ENCODE results near the gene GABPB1. TPM values are rescaled to one million over a fixed set of nuclear protein-coding genes. Genes with fewer than 3 reads are reported as not detected.

GABPB1 gene
- total RNA-seq, 1 donor from 2014 or later = 15.9 TPM

- H3K4me1 Mint-ChIP-seq (ENCODE audit: unreplicated experiment) = no peaks in the 10 kb centered on the region
- no peak overlapping the region for H3K4me3 Mint-ChIP-seq (ENCODE audit: unreplicated experiment)
- no peaks in the 10 kb centered on the region for H3K9me3 Mint-ChIP-seq (ENCODE audit: unreplicated experiment)
- H3K27me3 Mint-ChIP-seq (ENCODE audit: unreplicated experiment) = peaks cover 33% of the 10 kb centered on the region
- H3K27ac Mint-ChIP-seq (ENCODE audit: unreplicated experiment) = no peak overlapping the region
- H3K36me3 Mint-ChIP-seq (ENCODE audit: unreplicated experiment) = no peaks in the 10 kb centered on the region
- no peak for TF ChIP-seq CTCF (IDR thresholded peaks at IDR 0.05)
- DNase-seq (ENCODE audit: extremely low spot score, unreplicated experiment) = peak; percentile 25
Observed at GRCh38 chr15:50260969-50261496, 94.0 kb downstream of the GABPB1 start.

DNA sequence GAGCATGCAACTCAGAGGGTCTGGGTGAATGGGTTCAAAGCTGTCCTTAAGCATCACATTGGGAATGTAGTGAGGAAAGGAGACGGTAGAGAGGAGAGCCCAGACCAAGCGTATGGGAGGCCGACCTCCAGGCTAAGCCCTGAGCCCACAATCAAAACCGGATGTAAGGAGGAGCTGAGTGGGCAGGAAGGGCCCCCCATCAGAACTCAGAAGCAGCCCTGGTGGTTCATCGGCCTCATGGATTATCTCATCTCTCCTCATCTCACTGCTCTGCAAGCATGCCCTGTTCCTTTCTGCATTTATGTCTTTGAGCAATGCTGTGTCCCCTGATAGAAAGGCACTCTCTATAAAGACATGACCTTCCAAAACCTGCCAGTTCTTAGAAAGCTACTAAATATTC is 95.7 kb downstream of the GABPB1 start:
- no peaks in the 10 kb centered on the region for H3K9me3 Mint-ChIP-seq (ENCODE audit: unreplicated experiment)
- peak; percentile 27 for DNase-seq (ENCODE audit: extremely low spot score, unreplicated experiment)
- no peak overlapping the region for H3K27ac Mint-ChIP-seq (ENCODE audit: unreplicated experiment)
- H3K36me3 Mint-ChIP-seq (ENCODE audit: unreplicated experiment) = no peaks in the 10 kb centered on the region
- H3K4me1 Mint-ChIP-seq (ENCODE audit: unreplicated experiment) = no peaks in the 10 kb centered on the region
- no peak overlapping the region for H3K4me3 Mint-ChIP-seq (ENCODE audit: unreplicated experiment)
- peaks cover 22% of the 10 kb centered on the region for H3K27me3 Mint-ChIP-seq (ENCODE audit: unreplicated experiment)
- TF ChIP-seq CTCF (IDR thresholded peaks at IDR 0.05) = no peak

DNA sequence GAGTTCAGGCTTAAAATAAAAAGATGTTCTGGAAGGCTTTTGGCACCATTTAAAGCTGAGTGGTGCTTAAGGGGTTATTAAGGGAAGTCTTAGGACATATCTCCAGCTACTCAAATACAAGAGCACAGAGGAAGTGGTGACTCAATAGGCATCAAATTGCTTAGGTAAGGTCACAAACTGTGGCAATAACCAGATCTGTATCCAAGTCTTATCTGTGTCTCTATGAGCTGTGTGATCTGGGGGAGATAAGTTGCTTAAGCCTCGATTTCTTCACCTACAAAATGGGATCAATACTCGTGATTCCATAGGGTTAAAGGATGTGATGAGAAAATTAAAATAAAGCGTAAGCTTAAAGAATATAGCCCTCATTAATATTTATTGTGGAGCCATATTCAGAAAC is 97.1 kb downstream of the GABPB1 start:
- Mint-ChIP-seq H3K4me1 (ENCODE audit: unreplicated experiment) (no peaks in the 10 kb centered on the region), H3K36me3 (ENCODE audit: unreplicated experiment) (no peaks in the 10 kb centered on the region), H3K9me3 (ENCODE audit: unreplicated experiment) (no peaks in the 10 kb centered on the region), H3K27me3 (ENCODE audit: unreplicated experiment) (peaks cover 18% of the 10 kb centered on the region), H3K4me3 (ENCODE audit: unreplicated experiment) (no peak overlapping the region), H3K27ac (ENCODE audit: unreplicated experiment) (no peak overlapping the region)
- DNase-seq (ENCODE audit: extremely low spot score, unreplicated experiment) = no peak
- TF ChIP-seq CTCF (IDR thresholded peaks at IDR 0.05) = no peak

- Mint-ChIP-seq H3K9me3 (ENCODE audit: unreplicated experiment) (no peaks in the 10 kb centered on the region), H3K4me1 (ENCODE audit: unreplicated experiment) (no peaks in the 10 kb centered on the region), H3K4me3 (ENCODE audit: unreplicated experiment) (no peak overlapping the region), H3K27ac (ENCODE audit: unreplicated experiment) (no peak overlapping the region), H3K27me3 (ENCODE audit: unreplicated experiment) (peaks cover 12% of the 10 kb centered on the region), H3K36me3 (ENCODE audit: unreplicated experiment) (no peaks in the 10 kb centered on the region)
- DNase-seq (ENCODE audit: extremely low spot score, unreplicated experiment) = peak; percentile 78
- TF ChIP-seq CTCF (IDR thresholded peaks at IDR 0.05) = no peak
Observed at GRCh38 chr15:50257332-50257731, 97.7 kb downstream of the GABPB1 start.

- H3K4me3 Mint-ChIP-seq (ENCODE audit: unreplicated experiment) = no peak overlapping the region
- H3K27me3 Mint-ChIP-seq (ENCODE audit: unreplicated experiment) = peaks cover 10% of the 10 kb centered on the region
- no peaks in the 10 kb centered on the region for H3K9me3 Mint-ChIP-seq (ENCODE audit: unreplicated experiment)
- no peaks in the 10 kb centered on the region for H3K4me1 Mint-ChIP-seq (ENCODE audit: unreplicated experiment)
- no peak overlapping the region for H3K27ac Mint-ChIP-seq (ENCODE audit: unreplicated experiment)
- H3K36me3 Mint-ChIP-seq (ENCODE audit: unreplicated experiment) = no peaks in the 10 kb centered on the region
- peak; percentile 30 for DNase-seq (ENCODE audit: extremely low spot score, unreplicated experiment)
- no peak for TF ChIP-seq CTCF (IDR thresholded peaks at IDR 0.05)
Observed at GRCh38 chr15:50256188-50257041, 98.6 kb downstream of the GABPB1 start.
